GM19238 (cell line): ENCODE results near the gene SSX5.
"Not testable (repeated sequence)": the region's sequence is repeated elsewhere in the genome, so short reads cannot be mapped to it uniquely, and the experiment has no call there.

Source experiments
- DNase-seq: peaks from one replicate; pipeline ENCODE4 v3.0.0; 2011; ENCODE audit warnings: low spot score; ENCODE audit not compliant: insufficient read length

The SSX5 gene, protein sequence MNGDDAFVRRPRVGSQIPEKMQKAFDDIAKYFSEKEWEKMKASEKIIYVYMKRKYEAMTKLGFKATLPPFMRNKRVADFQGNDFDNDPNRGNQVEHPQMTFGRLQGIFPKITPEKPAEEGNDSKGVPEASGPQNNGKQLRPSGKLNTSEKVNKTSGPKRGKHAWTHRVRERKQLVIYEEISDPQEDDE

DNA sequence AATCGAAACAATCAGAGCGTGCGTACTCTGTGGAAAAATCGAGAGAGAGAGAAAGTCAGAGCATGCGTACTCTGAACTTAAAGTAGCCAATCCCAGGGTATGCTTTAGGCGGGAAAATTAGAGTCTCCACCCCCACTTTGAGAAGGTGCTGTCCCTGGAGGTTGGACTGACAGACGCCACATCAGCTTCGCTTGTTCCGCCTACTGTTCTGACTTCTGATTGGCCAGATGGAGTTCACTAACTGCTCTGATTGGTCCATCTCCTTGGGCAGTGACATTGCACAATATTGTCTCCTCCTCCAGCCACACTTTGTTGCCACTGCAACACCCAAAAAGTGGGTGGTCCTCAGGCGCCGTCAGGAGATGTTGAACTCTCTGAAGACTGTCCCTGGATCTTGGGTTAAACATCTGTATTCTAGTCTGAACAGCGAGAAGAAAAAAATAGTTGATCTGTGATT is at the start of gene SSX5:
Gene SSX5, minus strand, starts transcription at position 51 of the 457 bp plus-strand sequence. CDS start 1,437 bp downstream, outside the sequence.
- no peak for DNase-seq

DNA sequence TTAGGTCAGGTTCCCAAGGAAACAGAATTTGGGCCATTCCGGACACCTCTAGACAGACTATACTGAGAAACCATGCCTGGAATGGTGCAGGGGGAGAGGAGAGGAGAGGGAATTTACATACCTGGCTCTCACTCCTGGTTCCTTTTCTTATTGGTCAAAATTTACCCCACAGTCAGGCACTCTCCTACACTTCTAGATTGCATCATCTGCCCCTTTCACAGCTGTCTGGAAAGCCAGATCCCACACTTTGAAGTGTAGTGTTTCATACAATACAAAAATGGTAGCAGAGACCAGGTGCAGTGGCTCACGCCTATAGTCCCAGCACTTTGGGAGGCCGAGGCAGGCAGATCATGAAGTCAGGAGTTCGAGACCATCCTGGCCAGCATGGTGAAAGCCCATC is 27.6 kb upstream of the SSX5 start:
- DNase-seq: not testable (repeated sequence)

DNA sequence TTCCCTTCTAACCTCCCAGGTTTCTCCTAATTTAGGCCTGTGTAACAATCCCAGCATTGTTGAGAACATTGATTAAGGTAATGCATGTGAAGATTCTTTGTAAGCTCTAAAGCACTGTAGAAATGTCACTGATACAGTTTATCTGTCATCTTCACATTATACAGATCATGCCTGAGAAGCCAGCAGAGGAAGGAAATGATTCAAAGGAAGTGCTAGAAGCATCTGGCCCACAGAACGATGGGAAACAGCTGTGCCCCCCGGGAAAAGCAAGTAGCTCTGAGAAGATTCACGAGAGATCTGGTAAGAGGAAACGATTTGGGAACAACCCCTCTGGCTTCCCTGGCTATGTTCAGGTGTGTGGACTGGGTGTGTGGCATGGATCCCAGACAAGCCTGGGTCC is 17.7 kb upstream of the SSX5 start:
- not testable (repeated sequence) for DNase-seq

DNA sequence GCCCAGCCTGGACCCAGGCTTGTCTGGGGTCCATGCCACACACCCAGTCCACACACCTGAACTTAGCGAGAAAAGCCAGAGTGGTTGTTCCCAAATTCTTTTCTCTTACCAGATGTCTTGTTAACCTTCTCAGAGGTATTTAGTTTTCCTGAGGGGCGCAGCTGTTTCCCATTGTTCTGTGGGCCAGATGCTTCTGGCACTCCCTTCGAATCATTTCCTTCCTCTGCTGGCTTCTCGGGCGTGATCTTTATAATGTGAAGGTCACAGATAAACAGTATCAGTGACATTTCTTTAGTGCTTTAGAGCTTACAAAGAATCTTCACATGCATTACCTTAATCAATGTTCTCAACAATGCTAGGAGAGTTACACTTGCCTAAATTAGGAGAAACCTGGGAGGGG is 6.6 kb downstream of the SSX5 start:
- DNase-seq: not testable (repeated sequence)

DNA sequence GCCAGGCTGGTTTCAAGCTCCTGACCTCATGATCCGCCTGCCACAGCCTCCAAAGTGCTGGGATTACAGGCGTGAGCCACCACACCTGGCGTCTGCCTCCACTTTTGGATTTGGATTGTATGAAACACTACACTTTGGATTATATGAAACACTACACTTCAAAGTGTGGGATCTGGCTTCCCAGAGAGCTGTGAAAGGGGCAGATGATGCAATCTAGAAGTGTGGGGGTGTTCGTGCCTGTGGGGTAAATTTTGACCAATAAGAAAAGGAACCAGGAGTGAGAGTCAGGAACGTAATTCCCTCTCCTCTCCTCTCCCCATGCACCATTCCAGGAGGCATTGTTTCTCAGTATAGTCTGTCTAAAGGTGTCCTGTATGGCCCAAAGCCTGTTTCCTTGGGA is 14.7 kb downstream of the SSX5 start:
- not testable (repeated sequence) for DNase-seq

DNA sequence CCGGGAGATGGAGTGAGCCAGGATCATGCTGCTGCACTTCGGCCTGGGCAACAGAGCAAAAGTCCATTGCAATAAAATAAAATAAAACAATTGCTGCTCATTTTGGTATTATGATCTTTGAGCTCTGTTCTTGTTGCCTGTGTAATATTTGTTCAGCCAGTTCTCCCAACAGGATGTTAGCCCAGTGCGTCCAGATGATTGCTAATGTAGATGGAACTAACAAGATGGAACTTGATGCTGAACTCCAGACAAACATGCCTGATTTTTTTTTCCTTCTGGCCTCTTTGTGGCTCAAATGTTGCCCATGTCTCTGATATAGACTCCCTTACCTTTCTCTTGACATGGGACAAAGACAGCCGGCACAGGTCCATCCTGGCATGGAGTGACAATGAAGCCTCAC is 15.8 kb downstream of the SSX5 start:
- DNase-seq: no peak

DNA sequence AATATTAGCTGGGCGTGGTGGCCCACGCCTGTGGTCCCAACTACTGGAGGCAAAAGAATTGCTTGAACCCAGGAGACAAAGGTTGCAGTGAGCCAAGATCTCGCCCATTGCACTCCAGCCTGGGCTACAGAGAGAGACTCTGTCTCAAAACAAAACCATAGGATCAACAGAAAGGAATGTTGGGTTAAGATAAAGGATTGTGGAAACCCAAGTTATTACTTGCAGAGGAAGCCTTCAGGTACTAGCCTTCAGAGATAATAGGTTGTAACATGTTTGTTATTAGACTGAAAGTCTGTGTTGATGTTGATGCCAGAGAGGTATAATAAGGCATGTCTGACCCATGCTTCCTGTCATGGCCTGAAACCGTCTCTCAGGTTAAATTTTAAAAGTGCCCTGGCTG is 16.9 kb downstream of the SSX5 start:
- no peak for DNase-seq

DNA sequence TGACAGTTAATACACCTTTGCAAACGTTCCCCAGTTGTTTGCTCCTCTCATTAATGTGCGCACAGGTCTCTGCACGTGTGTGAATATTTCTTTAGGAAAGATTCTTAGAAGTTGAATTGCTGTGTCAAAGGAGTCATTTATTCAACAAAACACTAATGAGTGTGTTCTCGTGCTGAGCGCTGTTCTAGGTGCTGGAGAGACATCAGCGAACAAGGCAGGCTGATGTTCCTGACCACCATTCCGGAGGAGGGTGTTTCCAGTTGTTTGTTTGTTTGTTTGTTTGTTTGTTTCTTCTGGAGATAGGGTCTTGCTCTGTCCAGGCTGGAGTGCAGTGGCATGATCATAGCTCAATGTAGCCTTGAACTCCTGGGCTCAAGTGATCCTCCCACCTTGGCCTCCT is 30.3 kb downstream of the SSX5 start:
- DNase-seq: not testable (repeated sequence)

DNA sequence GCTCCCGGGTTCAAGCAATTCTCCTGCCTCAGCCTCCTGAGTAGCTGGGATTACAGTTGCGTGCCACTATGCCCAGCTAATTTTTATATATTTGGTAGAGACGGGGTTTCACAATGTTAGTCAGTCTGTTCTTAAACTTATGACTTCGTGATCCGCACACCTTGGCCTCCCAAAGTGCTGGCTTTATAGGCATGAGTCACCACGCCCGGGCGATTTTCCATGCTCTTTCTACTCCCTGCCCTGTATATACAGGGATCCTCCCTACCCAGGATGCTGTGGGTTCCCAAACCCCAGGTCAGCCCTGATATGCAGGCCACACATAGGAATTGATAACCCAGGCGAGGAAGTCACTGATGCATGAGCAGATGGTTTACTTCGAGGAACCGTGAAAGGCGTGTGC is 31.4 kb downstream of the SSX5 start:
- DNase-seq: no peak

DNA sequence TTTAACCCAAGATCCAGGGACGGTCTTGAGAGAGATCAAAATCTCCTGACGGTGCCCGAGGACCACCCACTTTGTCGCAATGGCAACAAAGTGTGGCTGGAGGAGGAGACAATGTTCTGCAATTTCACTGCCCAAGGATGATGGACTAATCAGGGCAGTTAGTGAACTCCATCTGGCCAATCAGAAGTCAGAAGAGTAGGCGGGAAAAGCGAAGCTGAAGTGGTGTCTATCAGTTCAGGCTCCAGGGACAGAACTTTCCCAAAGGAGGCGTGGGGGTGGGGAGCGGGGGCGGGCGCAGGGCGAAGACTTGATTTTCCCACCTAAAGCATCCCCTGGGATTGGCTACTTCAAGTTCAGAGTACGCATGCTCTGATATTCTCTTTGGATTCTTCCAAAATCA is 40.6 kb downstream of the SSX5 start:
- DNase-seq: no peak

DNA sequence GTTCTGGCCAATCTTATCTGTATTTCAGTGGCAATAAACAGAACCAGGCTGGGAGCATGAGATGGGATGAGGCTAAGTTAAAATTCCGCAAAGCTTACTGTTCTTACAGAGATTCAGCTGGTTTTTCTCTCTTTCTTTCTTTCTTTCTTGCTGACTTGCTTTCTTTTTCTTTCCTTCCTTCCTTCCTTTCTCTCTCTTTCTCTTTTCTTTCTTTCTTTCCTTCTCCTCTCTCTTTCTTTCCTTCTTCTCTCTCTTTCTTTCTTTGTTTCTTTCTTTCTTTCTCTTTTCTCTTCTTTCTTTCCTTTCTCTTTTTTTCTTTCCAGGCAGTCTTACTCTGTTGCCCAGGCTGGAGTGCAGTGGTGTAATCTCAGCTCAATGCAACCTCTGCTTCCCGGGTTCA is 41.8 kb downstream of the SSX5 start:
- no peak for DNase-seq

DNA sequence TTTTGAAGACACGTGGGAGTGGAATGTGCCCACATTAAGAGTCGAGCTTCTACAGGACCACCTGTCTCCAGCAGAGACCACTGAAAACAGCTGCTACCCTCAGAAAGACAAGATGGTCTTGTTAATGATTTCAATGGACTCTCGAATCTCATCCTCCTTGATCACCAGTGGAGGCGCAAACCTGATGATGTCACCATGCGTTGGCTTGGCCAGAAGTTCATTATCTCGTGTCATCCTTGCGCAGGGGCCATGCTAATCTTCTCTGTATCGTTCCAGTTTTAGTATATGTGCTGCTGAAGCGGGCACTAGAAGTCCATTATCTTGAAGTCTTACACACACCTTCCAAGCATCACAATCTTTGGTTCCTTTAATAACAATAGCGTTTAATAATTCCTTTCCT is 42.8 kb downstream of the SSX5 start:
- no peak for DNase-seq

DNA sequence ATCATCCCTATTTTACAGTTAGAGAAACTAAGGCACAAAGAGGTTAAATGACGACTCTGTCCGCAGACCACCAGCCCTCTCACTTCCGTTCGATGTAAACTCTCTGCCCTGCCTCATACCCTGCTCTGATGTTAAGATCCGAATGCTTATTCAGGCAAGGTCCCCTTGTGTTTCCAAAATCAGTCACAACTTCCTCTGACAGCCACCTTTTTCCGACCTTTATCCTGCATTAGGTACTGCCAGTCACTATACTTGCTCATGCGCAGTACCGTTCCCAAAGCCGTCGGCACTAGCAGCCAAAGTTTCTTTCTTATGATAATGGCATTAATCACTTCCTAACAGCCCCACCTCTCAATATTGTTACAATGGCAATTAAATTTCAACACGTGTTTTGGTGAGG is 53.9 kb downstream of the SSX5 start:
- DNase-seq: not testable (repeated sequence)

DNA sequence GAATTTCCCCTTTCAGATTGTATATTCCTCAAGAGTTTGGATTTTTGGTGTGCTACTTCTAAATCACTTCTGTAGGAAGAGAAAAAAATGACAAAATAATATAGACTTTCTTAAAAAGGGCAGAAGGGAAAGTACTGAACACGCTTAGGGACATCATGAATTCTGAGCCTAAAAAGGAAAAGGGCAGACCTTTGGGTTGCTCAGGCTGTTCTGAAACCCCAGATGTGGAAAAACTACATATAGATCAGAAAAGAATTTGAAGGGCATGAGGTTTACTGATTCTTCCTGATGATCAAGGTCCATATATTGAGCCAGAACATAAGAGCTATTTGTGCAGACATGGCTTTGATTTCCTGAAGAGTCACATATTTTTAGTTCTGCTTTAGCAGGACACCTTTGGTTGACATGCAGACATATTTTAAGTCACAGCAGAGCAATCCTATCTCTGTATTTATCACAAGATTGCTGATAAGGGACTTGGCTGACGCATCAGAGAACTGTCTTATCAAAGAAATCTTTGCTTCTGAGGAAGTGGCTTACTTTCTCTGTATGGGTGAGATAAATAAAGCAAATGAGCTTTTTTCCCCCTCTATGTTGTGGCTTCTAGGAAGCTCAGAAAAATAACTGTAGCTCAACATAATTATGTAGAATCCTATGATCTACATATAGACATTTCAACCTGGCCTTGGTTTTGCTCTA is 54.6 kb downstream of the SSX5 start:
- not testable (repeated sequence) for DNase-seq

DNA sequence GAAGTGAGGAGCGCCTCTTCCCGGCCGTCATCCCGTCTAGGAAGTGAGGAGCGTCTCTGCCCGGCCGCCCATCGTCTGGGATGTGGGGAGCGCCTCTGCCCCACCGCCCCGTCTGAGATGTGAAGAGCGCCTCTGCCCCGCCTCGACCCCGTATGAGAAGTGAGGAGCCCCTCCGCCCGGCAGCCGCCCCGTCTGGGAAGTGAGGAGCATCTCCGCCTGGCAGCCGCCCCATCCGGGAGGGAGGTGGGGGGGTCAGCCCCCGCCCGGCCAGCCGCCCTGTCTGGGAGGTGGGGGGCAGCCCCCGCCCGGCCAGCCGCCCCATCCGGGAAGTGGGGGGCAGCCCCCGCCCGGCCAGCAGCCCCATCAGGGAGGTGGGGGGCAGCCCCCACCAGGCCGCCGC is 57.5 kb downstream of the SSX5 start:
- DNase-seq: not testable (repeated sequence)
